ENCODE results near the gene AGBL1. TPM values are rescaled to one million over a fixed set of nuclear protein-coding genes. Genes with fewer than 3 reads are reported as not detected.

AGBL1 gene
- total and polyA plus RNA-seq, 2 experiments from 2014 or later = 0.06 to 0.11 TPM

- no peak for DNase-seq (ENCODE audit: low read depth in 1 of 2, low spot score in 1 of 2)
- no peaks in the 10 kb centered on the region for H3K36me3 ChIP-seq
- H3K4me1 ChIP-seq (ENCODE audit: low read depth) = no peaks in the 10 kb centered on the region
- H3K27me3 ChIP-seq = no peaks in the 10 kb centered on the region
- H3K27ac ChIP-seq = no peak overlapping the region
- TF ChIP-seq CTCF (IDR thresholded peaks at IDR 0.05; ENCODE audit: low read depth, low read length) = no peak
- no peak overlapping the region for H3K4me3 ChIP-seq
- H3K9me3 ChIP-seq (ENCODE audit: low read depth) = no peaks in the 10 kb centered on the region
Measured at GRCh38 chr15:86353213-86353612, 273.5 kb downstream of the AGBL1 start.

- no peak overlapping the region for H3K4me3 ChIP-seq
- no peaks in the 10 kb centered on the region for H3K9me3 ChIP-seq (ENCODE audit: low read depth)
- no peak for TF ChIP-seq CTCF (IDR thresholded peaks at IDR 0.05; ENCODE audit: low read depth, low read length)
- no peaks in the 10 kb centered on the region for H3K27me3 ChIP-seq
- H3K4me1 ChIP-seq (ENCODE audit: low read depth) = no peaks in the 10 kb centered on the region
- H3K36me3 ChIP-seq = no peaks in the 10 kb centered on the region
- no peak overlapping the region for H3K27ac ChIP-seq
- no peak for DNase-seq (ENCODE audit: low read depth in 1 of 2, low spot score in 1 of 2)
Measured at GRCh38 chr15:86355361-86355760, 275.7 kb downstream of the AGBL1 start.

GRCh38 chr15:86355801-86356200 lies 276.1 kb downstream of the AGBL1 start:
- no peak overlapping the region for H3K27ac ChIP-seq
- H3K9me3 ChIP-seq (ENCODE audit: low read depth) = no peaks in the 10 kb centered on the region
- no peaks in the 10 kb centered on the region for H3K27me3 ChIP-seq
- TF ChIP-seq CTCF (IDR thresholded peaks at IDR 0.05; ENCODE audit: low read depth, low read length) = no peak
- H3K4me3 ChIP-seq = no peak overlapping the region
- H3K36me3 ChIP-seq = no peaks in the 10 kb centered on the region
- DNase-seq (ENCODE audit: low read depth in 1 of 2, low spot score in 1 of 2) = peak in 1 of 2 donors; percentile 53
- no peaks in the 10 kb centered on the region for H3K4me1 ChIP-seq (ENCODE audit: low read depth)

GRCh38 chr15:86362555-86362954 lies 282.9 kb downstream of the AGBL1 start:
- no peak for DNase-seq (ENCODE audit: low read depth in 1 of 2, low spot score in 1 of 2)
- Histone ChIP-seq H3K27ac (no peak overlapping the region), H3K36me3 (no peaks in the 10 kb centered on the region), H3K27me3 (no peaks in the 10 kb centered on the region), H3K4me1 (ENCODE audit: low read depth) (no peaks in the 10 kb centered on the region), H3K9me3 (ENCODE audit: low read depth) (no peaks in the 10 kb centered on the region), H3K4me3 (no peak overlapping the region)
- no peak for TF ChIP-seq CTCF (IDR thresholded peaks at IDR 0.05; ENCODE audit: low read depth, low read length)

GRCh38 chr15:86373147-86373546 lies 293.5 kb downstream of the AGBL1 start:
- H3K27me3 ChIP-seq = no peaks in the 10 kb centered on the region
- H3K9me3 ChIP-seq (ENCODE audit: low read depth) = no peaks in the 10 kb centered on the region
- no peak for DNase-seq (ENCODE audit: low read depth in 1 of 2, low spot score in 1 of 2)
- no peak for TF ChIP-seq CTCF (IDR thresholded peaks at IDR 0.05; ENCODE audit: low read depth, low read length)
- H3K36me3 ChIP-seq = no peaks in the 10 kb centered on the region
- H3K27ac ChIP-seq = no peak overlapping the region
- no peaks in the 10 kb centered on the region for H3K4me1 ChIP-seq (ENCODE audit: low read depth)
- no peak overlapping the region for H3K4me3 ChIP-seq

Data from cardiac muscle cell (in vitro differentiated cells and primary cell).